Measurements from ENCODE around the gene ENTREP3.

DNA sequence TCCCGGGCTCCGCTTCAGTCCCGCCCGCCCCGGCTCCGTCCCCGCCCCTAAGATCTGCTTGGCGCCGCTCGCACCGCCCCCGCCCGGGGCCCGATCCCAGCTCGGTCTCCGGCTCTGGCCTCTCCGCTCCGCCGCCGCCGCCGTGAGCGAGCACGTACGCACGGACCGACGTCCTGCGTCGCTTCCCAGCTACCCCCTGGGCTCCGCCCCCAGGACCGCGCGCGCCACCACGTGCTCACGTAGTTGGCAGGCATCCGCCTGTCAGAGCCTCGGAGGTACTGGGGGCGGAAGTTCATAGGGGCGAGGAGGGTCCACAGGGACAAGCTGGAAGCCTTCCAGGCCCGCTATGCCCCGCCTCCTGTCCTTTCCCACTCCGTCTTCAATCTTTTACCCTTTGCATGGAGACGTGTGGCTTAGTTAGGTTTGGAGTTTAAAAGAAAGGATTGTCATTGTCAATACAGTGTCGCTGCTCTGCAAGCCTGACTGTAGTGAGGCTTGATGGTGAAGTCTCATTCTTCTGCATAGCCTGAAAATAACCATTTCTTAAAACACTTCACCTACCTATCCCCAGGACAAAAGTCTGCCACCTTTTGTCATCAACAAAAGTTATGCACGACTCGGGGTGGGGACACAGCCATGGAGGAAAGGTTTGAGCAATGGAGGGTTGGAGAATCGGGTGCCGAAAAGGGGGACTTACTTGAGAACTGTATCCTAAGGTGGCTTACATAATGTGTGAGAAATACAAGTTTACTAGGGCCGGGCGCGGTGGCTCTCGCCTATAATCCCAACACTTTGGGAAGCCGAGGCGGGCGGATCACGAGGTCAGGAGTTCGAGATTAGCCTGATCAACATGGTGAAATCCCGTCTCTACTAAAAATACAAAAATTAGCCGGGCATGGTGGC lies 18.3 kb upstream of the ENTREP3 start, which contains the start of gene CLK2:
- TF ChIP-seq CTBP1 (IDR thresholded peaks at IDR 0.05; ENCODE audit: borderline replicate concordance) (no peak), FOXK2 (IDR thresholded peaks at IDR 0.05) (no peak), HDGF (IDR thresholded peaks at IDR 0.05; ENCODE audit: borderline replicate concordance) (0 out of 2 replicates have a peak, but pooled peaks have one; percentile 11), ELF4 (IDR thresholded peaks at IDR 0.05) (peak; percentile 55; the same call in 1 of the 2 replicates), FOXM1 (IDR thresholded peaks at IDR 0.05; ENCODE audit: borderline replicate concordance) (no peak), BHLHE40 (IDR thresholded peaks at IDR 0.05; ENCODE audit: borderline replicate concordance) (no peak), SP1 (IDR thresholded peaks at IDR 0.05) (no peak), NFRKB (IDR thresholded peaks at IDR 0.05) (no peak), SUZ12 (IDR thresholded peaks at IDR 0.05) (no peak)

All from HEK293T (cell line).